ENCODE data around the gene PTP4A2. TPM values are rescaled to one million over a fixed set of nuclear protein-coding genes. Genes with fewer than 3 reads are reported as not detected.

The PTP4A2 gene
- total and polyA plus RNA-seq, 4 experiments from 2014 or later: 254 to 529 (median 339) TPM

GRCh38 chr1:31857863-31858262, 80.3 kb downstream of the PTP4A2 start:
- Histone ChIP-seq H3K4me1 (ENCODE audit: insufficient read depth, low read length) (peaks cover 5% of the 10 kb centered on the region), H3K4me3 (ENCODE audit: low read length in 2 of 2) (no peak overlapping the region), H3K9me3 (ENCODE audit: control insufficient read depth in 1 of 2, low read length in 2 of 2) (no peaks in the 10 kb centered on the region), H3K36me3 (ENCODE audit: insufficient read depth, low read length) (no peaks in the 10 kb centered on the region), H3K27me3 (ENCODE audit: insufficient read depth, low read length) (no peaks in the 10 kb centered on the region), H3K27ac (ENCODE audit: low read depth, low read length) (no peak overlapping the region)
- peaks cover 0 to 1% of the 10 kb centered on the region in 2 donors for H3K27me3 Mint-ChIP-seq
- no peaks in the 10 kb centered on the region for H3K36me3 Mint-ChIP-seq
- H3K9me3 Mint-ChIP-seq: peaks cover 0 to 2% (median 0%) of the 10 kb centered on the region in 8 donors
- H3K27ac Mint-ChIP-seq: no peak overlapping the region
- no peak overlapping the region for H3K4me3 Mint-ChIP-seq
- intact Hi-C loops (cut with micrococcal nuclease): no loop called here
- ChIA-PET POLR2A (ENCODE audit: partially characterized antibody) (no interaction called here), CTCF (ENCODE audit: partially characterized antibody) (interaction anchor here (0.9 kb wide), 1 partner anchor 107 kb away, joined by 3 read pairs; no protein-coding TSS in a partner anchor)
- peaks cover 0 to 1% (median 0%) of the 10 kb centered on the region in 4 donors for H3K4me1 Mint-ChIP-seq
- no peak for DNase-seq

Other genes with a start within 250 kb of the PTP4A2 start
- gene COL16A1, start 234.4 kb downstream of the PTP4A2 start, total RNA-seq: not detected
- not detected for gene COL16A1, start 234.4 kb downstream of the PTP4A2 start, polyA plus RNA-seq
- 1 to 10 TPM; 1.5 to 2.0 TPM for gene ADGRB2, start 174.0 kb downstream of the PTP4A2 start, total RNA-seq
- under 1 TPM in 1 of 2 donors, not detected in 1; 0.55 TPM for gene ADGRB2, start 174.0 kb downstream of the PTP4A2 start, polyA plus RNA-seq
- gene SPOCD1, start 122.3 kb downstream of the PTP4A2 start, total RNA-seq: under 1 TPM; 0.61 to 0.94 TPM
- gene SPOCD1, start 122.3 kb downstream of the PTP4A2 start, polyA plus RNA-seq: not detected
- 100 to 1,000 TPM; 114 to 122 TPM for gene KHDRBS1, start 75.5 kb upstream of the PTP4A2 start, total RNA-seq
- 100 to 1,000 TPM in 1 of 2 donors, 10 to 100 TPM in 1; 70.8 to 116 TPM for gene KHDRBS1, start 75.5 kb upstream of the PTP4A2 start, polyA plus RNA-seq
- 10 to 100 TPM; 18.4 to 19.1 TPM for gene TMEM39B, start 134.6 kb upstream of the PTP4A2 start, total RNA-seq
- gene TMEM39B, start 134.6 kb upstream of the PTP4A2 start, polyA plus RNA-seq: 1 to 10 TPM; 1.1 to 4.2 TPM
- 10 to 100 TPM; 60.3 to 62.5 TPM for gene KPNA6, start 169.7 kb upstream of the PTP4A2 start, total RNA-seq
- gene KPNA6, start 169.7 kb upstream of the PTP4A2 start, polyA plus RNA-seq: 10 to 100 TPM; 25.4 to 25.5 TPM
- gene TXLNA, start 241.3 kb upstream of the PTP4A2 start, total RNA-seq: 10 to 100 TPM; 42.6 to 43.4 TPM
- 10 to 100 TPM; 21.8 to 32.4 TPM for gene TXLNA, start 241.3 kb upstream of the PTP4A2 start, polyA plus RNA-seq